ENCODE data around the gene SLC2A9.
"Not testable (repeated sequence)": the region's sequence is repeated elsewhere in the genome, so short reads cannot be mapped to it uniquely, and the experiment has no call there.

SLC2A9 gene

GRCh38 chr4:9923195-9923812 is 98.0 kb downstream of the SLC2A9 start:
- DNase-seq: no peak

GRCh38 chr4:9921326-9921725 is 100.0 kb downstream of the SLC2A9 start:
- DNase-seq: no peak

- DNase-seq: no peak
Measured at GRCh38 chr4:9920029-9920428, 101.3 kb downstream of the SLC2A9 start.

- DNase-seq: no peak
Measured at GRCh38 chr4:9919047-9919446, 102.2 kb downstream of the SLC2A9 start.

GRCh38 chr4:9918484-9918883 is 102.8 kb downstream of the SLC2A9 start:
- DNase-seq: no peak

GRCh38 chr4:9916937-9917336 is 104.4 kb downstream of the SLC2A9 start:
- DNase-seq: no peak

- DNase-seq: no peak
Measured at GRCh38 chr4:9916346-9916745, 105.0 kb downstream of the SLC2A9 start.

- no peak for DNase-seq
Measured at GRCh38 chr4:9913846-9914245, 107.5 kb downstream of the SLC2A9 start.

- no peak for DNase-seq
Measured at GRCh38 chr4:9906996-9907395, 114.3 kb downstream of the SLC2A9 start.

- no peak for DNase-seq
Measured at GRCh38 chr4:9904976-9905587, 116.2 kb downstream of the SLC2A9 start.

- no peak for DNase-seq
Measured at GRCh38 chr4:9903317-9903716, 118.0 kb downstream of the SLC2A9 start.

GRCh38 chr4:9901257-9901656 is 120.0 kb downstream of the SLC2A9 start:
- DNase-seq: no peak

GRCh38 chr4:9900633-9901032 is 120.7 kb downstream of the SLC2A9 start:
- DNase-seq: not testable (repeated sequence)

GRCh38 chr4:9899306-9900055 is 121.8 kb downstream of the SLC2A9 start:
- no peak for DNase-seq

- peak; percentile 29 for DNase-seq
Measured at GRCh38 chr4:9898596-9899305, 122.5 kb downstream of the SLC2A9 start.

- DNase-seq: no peak
Measured at GRCh38 chr4:9895333-9895705, 126.0 kb downstream of the SLC2A9 start.

GRCh38 chr4:9894644-9895332 is 126.5 kb downstream of the SLC2A9 start:
- DNase-seq: no peak

- no peak for DNase-seq
Measured at GRCh38 chr4:9893329-9894108, 127.8 kb downstream of the SLC2A9 start.

GRCh38 chr4:9891740-9892139 is 129.6 kb downstream of the SLC2A9 start:
- DNase-seq: no peak

- DNase-seq: no peak
Measured at GRCh38 chr4:9891056-9891455, 130.2 kb downstream of the SLC2A9 start.

GRCh38 chr4:9889306-9889705 is 132.0 kb downstream of the SLC2A9 start:
- DNase-seq: no peak

- no peak for DNase-seq
Measured at GRCh38 chr4:9885958-9886357, 135.3 kb downstream of the SLC2A9 start.
